Measurements from ENCODE around the gene UTP25. TPM values are rescaled to one million over a fixed set of nuclear protein-coding genes. Genes with fewer than 3 reads are reported as not detected.

The UTP25 gene
- total RNA-seq, 2 experiments from 2014 or later = 8.4 to 9.5 TPM

DNA sequence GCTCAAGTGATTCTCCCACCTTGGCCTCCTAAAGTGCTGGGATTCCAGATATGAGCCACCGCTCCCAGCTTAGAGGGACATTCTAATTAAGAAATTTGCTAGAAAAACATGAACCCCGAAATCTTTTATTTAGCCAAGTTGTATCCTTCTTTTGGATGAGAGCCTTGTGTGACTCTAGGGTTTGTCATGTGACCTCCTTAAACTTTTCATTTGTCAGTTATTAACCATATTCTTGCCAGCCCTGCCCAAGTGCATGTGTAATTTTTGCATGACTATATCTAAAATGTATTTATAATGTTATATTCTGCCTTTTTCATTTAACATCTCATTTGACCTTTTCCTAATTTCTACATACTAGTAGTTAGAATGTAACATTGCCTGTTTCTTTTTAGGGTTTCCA, 1.9 kb downstream of the UTP25 start:
- ChIA-PET POLR2A (no interaction called here), CTCF (interaction anchor here (1.3 kb wide), 1 partner anchor 80 kb away, joined by 3 read pairs; no protein-coding TSS in a partner anchor)
- Mint-ChIP-seq H3K27ac (peak overlapping the region; percentile 38), H3K4me1 (peaks cover 39% of the 10 kb centered on the region), H3K4me3 (peak overlapping the region; percentile 87), H3K9me3 (no peaks in the 10 kb centered on the region), H3K27me3 (peaks cover 2% of the 10 kb centered on the region), H3K36me3 (ENCODE audit: low read depth) (peaks cover 39% of the 10 kb centered on the region)
- DNase-seq = no peak

- no peaks in the 10 kb centered on the region for H3K27me3 Mint-ChIP-seq
- no peak overlapping the region for H3K27ac Mint-ChIP-seq
- peaks cover 42% of the 10 kb centered on the region for H3K4me1 Mint-ChIP-seq
- no peak for DNase-seq
- ChIA-PET POLR2A (no interaction called here), CTCF (interaction anchor here (1.3 to 1.7 kb wide), 2 partner anchors 22 to 81 kb away, joined by 3 to 4 read pairs; no protein-coding TSS in a partner anchor)
- peaks cover 45% of the 10 kb centered on the region for H3K36me3 Mint-ChIP-seq (ENCODE audit: low read depth)
- H3K4me3 Mint-ChIP-seq = no peak overlapping the region
- H3K9me3 Mint-ChIP-seq = no peaks in the 10 kb centered on the region
These were observed 3.0 kb downstream of the UTP25 start for GRCh38 chr1:209830722-209831121.

GRCh38 chr1:209831615-209832014, 3.8 kb downstream of the UTP25 start:
- Mint-ChIP-seq H3K4me3 (no peak overlapping the region), H3K27me3 (no peaks in the 10 kb centered on the region), H3K27ac (no peak overlapping the region), H3K9me3 (no peaks in the 10 kb centered on the region), H3K4me1 (peaks cover 42% of the 10 kb centered on the region), H3K36me3 (ENCODE audit: low read depth) (peaks cover 53% of the 10 kb centered on the region)
- CTCF ChIA-PET = interaction anchor here (1.2 to 1.7 kb wide), 2 partner anchors 11 to 23 kb away, joined by 3 to 4 read pairs; no protein-coding TSS in a partner anchor
- DNase-seq = no peak
- POLR2A ChIA-PET = no interaction called here

DNA sequence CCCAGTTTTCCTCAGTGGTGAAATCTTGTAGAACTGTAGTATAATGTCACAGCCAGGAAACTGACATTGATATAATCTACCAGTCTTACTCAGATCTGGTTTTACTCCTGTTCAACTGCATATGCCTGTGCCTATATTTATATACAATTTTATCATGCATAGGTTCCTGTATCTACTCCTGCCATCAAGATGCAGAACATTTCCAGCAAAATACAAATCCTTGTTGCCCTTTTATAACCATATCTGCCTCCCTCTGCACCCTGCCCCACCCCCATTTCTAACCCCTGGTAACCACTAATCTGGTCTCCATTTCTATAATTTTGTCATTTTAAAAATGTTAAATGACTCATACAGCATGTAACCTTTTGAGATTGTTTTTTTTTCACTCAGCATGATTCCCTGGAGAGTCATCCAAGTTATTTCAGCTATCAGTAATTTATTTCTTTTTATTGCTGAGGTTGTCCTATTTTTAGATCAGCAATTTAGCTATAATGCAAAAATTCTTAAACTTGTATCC, 8.1 kb downstream of the UTP25 start:
- peaks cover 70% of the 10 kb centered on the region for H3K36me3 Mint-ChIP-seq (ENCODE audit: low read depth)
- CTCF ChIA-PET = interaction anchor here (1.1 to 1.6 kb wide), 2 partner anchors 8 to 11 kb away, joined by 3 read pairs; partner anchors contain the start of gene UTP25
- no peak for DNase-seq
- no peak overlapping the region for H3K27ac Mint-ChIP-seq
- H3K4me3 Mint-ChIP-seq = no peak overlapping the region
- POLR2A ChIA-PET = no interaction called here
- no peaks in the 10 kb centered on the region for H3K27me3 Mint-ChIP-seq
- H3K4me1 Mint-ChIP-seq = peaks cover 19% of the 10 kb centered on the region
- no peaks in the 10 kb centered on the region for H3K9me3 Mint-ChIP-seq

DNA sequence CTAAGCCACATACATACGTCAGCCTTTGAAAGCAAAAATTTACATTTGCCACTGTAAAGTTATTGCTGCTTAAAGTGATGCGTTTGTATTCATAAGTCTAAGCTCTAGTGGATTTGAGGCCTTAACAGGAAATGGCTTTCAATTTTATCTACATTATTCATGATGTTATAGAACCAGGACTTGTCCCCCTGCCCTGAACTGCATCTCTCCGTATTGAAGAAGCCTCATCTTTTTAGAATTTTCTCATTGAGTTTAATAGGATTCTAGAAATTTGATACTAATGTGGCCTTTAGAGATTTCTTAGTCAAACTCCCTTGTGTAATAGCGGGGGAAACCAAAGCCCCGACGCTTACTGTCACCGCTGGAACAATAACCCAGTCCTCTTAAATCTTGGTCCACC, 9.9 kb downstream of the UTP25 start:
- H3K27me3 Mint-ChIP-seq = no peaks in the 10 kb centered on the region
- no peaks in the 10 kb centered on the region for H3K9me3 Mint-ChIP-seq
- H3K4me1 Mint-ChIP-seq = peaks cover 16% of the 10 kb centered on the region
- no peak overlapping the region for H3K27ac Mint-ChIP-seq
- DNase-seq = no peak
- ChIA-PET CTCF (interaction anchor here (1.5 to 1.8 kb wide), 2 partner anchors 10 to 23 kb away, joined by 4 read pairs; partner anchors contain the start of gene UTP25), POLR2A (no interaction called here)
- no peak overlapping the region for H3K4me3 Mint-ChIP-seq
- peaks cover 74% of the 10 kb centered on the region for H3K36me3 Mint-ChIP-seq (ENCODE audit: low read depth)

GRCh38 chr1:209838537-209838936, 10.8 kb downstream of the UTP25 start:
- Mint-ChIP-seq H3K4me1 (peaks cover 13% of the 10 kb centered on the region), H3K27me3 (no peaks in the 10 kb centered on the region), H3K9me3 (no peaks in the 10 kb centered on the region), H3K27ac (no peak overlapping the region), H3K4me3 (no peak overlapping the region), H3K36me3 (ENCODE audit: low read depth) (peaks cover 73% of the 10 kb centered on the region)
- ChIA-PET CTCF (interaction anchor here (0.9 to 1.5 kb wide), 2 partner anchors 11 kb away, joined by 3 to 4 read pairs; partner anchors contain the start of gene UTP25), POLR2A (no interaction called here)
- DNase-seq = no peak

- H3K27ac Mint-ChIP-seq = no peak overlapping the region
- H3K4me1 Mint-ChIP-seq = peaks cover 8% of the 10 kb centered on the region
- DNase-seq = no peak
- H3K4me3 Mint-ChIP-seq = no peak overlapping the region
- ChIA-PET CTCF (interaction anchor here (0.6 to 2.0 kb wide), 5 partner anchors 10 to 479 kb away, joined by 3 to 6 read pairs (median 4); partner anchors contain the start of gene UTP25), POLR2A (no interaction called here)
- peaks cover 65% of the 10 kb centered on the region for H3K36me3 Mint-ChIP-seq (ENCODE audit: low read depth)
- H3K27me3 Mint-ChIP-seq = no peaks in the 10 kb centered on the region
- no peaks in the 10 kb centered on the region for H3K9me3 Mint-ChIP-seq
These were observed 12.2 kb downstream of the UTP25 start for GRCh38 chr1:209839875-209840546.

GRCh38 chr1:209840611-209841010, 12.8 kb downstream of the UTP25 start:
- Mint-ChIP-seq H3K36me3 (ENCODE audit: low read depth) (peaks cover 62% of the 10 kb centered on the region), H3K4me3 (no peak overlapping the region), H3K9me3 (no peaks in the 10 kb centered on the region), H3K27ac (no peak overlapping the region), H3K4me1 (peaks cover 5% of the 10 kb centered on the region), H3K27me3 (no peaks in the 10 kb centered on the region)
- DNase-seq = no peak
- ChIA-PET CTCF (interaction anchor here (0.6 to 2.0 kb wide), 4 partner anchors 9 to 479 kb away, joined by 3 to 6 read pairs (median 4); partner anchors contain the start of gene UTP25), POLR2A (no interaction called here)

- DNase-seq = no peak
- ChIA-PET CTCF (interaction anchor here (0.7 to 1.4 kb wide), 5 partner anchors 15 to 576 kb away, joined by 3 to 5 read pairs (median 4); partner anchors contain the start of gene UTP25), POLR2A (interaction anchor here (0.7 kb wide), 1 partner anchor 35 kb away, joined by 8 read pairs; no protein-coding TSS in a partner anchor)
- Mint-ChIP-seq H3K36me3 (ENCODE audit: low read depth) (peaks cover 57% of the 10 kb centered on the region), H3K4me3 (no peak overlapping the region), H3K9me3 (no peaks in the 10 kb centered on the region), H3K27ac (no peak overlapping the region), H3K27me3 (no peaks in the 10 kb centered on the region), H3K4me1 (peaks cover 4% of the 10 kb centered on the region)
These were observed 17.1 kb downstream of the UTP25 start for GRCh38 chr1:209844695-209845407.

DNA sequence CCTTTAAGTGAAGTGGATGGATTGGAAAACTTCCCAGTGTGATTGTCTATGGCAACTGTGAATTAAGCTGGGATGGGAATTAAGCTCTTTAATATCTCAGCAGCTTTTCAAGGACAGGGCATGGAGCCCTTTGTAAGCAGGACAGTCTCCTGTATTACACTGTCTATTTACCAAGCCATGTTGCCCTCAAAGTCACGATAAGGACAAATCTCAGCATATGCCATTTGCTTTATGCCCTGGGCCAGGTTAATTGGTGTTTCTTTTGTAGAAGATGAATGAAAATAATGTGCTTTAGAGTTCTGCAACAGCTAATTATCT, 17.6 kb downstream of the UTP25 start:
- Mint-ChIP-seq H3K27ac (no peak overlapping the region), H3K27me3 (no peaks in the 10 kb centered on the region), H3K4me1 (no peaks in the 10 kb centered on the region), H3K36me3 (ENCODE audit: low read depth) (peaks cover 55% of the 10 kb centered on the region), H3K9me3 (no peaks in the 10 kb centered on the region), H3K4me3 (no peak overlapping the region)
- ChIA-PET CTCF (interaction anchor here (0.7 to 1.4 kb wide), 5 partner anchors 15 to 575 kb away, joined by 3 to 5 read pairs (median 4); partner anchors contain the start of gene UTP25), POLR2A (interaction anchor here (0.7 kb wide), 1 partner anchor 35 kb away, joined by 8 read pairs; no protein-coding TSS in a partner anchor)
- DNase-seq = no peak

- Mint-ChIP-seq H3K27me3 (no peaks in the 10 kb centered on the region), H3K4me3 (no peak overlapping the region), H3K4me1 (no peaks in the 10 kb centered on the region), H3K9me3 (no peaks in the 10 kb centered on the region), H3K36me3 (ENCODE audit: low read depth) (peaks cover 45% of the 10 kb centered on the region), H3K27ac (no peak overlapping the region)
- no peak for DNase-seq
- CTCF ChIA-PET = interaction anchor here (0.6 to 1.9 kb wide), 4 partner anchors 9 to 196 kb away, joined by 3 to 6 read pairs (median 3); no protein-coding TSS in a partner anchor
- POLR2A ChIA-PET = no interaction called here
These were observed 21.6 kb downstream of the UTP25 start for GRCh38 chr1:209849388-209849787.

DNA sequence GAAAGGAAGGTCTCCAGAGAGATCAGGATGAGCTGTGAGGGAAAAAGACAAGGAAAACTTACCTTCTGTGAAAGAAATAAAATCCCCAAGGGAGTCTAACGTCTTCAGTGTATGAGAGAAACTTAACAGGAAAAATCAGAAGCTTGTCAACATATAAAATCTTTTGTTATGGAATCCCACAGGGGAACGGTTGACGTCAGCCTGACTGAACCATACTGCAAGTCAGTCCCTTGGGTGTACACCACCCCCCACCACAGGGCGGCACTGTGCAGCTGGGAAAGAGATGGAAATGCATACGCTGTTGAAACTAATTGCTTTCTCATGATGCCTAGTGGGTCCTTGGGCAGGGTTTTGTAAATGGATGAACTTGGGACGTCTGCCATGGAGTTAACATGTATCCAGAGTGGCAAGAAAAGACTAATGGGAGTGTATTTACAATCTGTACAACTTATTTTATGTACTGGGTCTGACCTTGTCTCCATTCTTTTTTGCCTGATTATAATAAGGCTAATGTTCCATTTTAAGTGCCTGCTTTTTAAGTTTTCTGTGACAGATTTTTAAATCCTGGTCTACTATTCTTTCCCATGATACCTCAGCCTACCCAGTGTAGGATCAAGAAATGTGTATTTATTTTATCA, 22.7 kb downstream of the UTP25 start:
- Mint-ChIP-seq H3K27me3 (no peaks in the 10 kb centered on the region), H3K4me1 (peaks cover 6% of the 10 kb centered on the region), H3K36me3 (ENCODE audit: low read depth) (peaks cover 45% of the 10 kb centered on the region), H3K9me3 (no peaks in the 10 kb centered on the region), H3K27ac (no peak overlapping the region), H3K4me3 (no peak overlapping the region)
- DNase-seq = peak; percentile 26
- CTCF ChIA-PET = interaction anchor here (0.7 kb wide), 1 partner anchor 10 kb away, joined by 3 read pairs; no protein-coding TSS in a partner anchor
- POLR2A ChIA-PET = no interaction called here

Data from activated CD4-positive, alpha-beta T cell treated with anti-CD3 and anti-CD28 coated beads, Interleukin-2, amount 10 ng/mL, durations not matched to agents 7 days and 5 days (primary cell).